ENCODE measurements around the gene RBM10.

DNA sequence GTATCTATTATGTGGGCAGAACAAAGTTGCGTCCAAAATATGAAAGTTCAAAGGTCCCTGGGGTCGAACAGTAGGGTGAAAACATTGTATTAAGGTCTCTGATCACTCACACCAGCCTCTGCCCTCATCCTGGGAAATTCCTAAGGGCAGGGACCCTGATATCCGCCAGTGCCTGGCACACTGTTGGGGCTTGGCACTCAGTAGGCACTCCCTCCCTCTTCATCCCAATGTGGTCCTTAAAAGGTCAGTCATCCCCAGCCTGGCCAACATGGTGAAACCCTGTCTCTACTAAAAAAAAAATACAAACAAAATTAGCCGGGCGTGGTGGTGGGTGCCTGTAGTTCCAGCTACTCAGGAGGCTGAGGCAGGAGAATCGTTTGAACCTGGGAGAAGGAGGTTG, 6.8 kb upstream of the RBM10 start:
- TF ChIP-seq POLR2AphosphoS5 (IDR thresholded peaks at IDR 0.05; ENCODE audit: low read depth, low read length) = no peak
- TF ChIP-seq, protein P1, sequence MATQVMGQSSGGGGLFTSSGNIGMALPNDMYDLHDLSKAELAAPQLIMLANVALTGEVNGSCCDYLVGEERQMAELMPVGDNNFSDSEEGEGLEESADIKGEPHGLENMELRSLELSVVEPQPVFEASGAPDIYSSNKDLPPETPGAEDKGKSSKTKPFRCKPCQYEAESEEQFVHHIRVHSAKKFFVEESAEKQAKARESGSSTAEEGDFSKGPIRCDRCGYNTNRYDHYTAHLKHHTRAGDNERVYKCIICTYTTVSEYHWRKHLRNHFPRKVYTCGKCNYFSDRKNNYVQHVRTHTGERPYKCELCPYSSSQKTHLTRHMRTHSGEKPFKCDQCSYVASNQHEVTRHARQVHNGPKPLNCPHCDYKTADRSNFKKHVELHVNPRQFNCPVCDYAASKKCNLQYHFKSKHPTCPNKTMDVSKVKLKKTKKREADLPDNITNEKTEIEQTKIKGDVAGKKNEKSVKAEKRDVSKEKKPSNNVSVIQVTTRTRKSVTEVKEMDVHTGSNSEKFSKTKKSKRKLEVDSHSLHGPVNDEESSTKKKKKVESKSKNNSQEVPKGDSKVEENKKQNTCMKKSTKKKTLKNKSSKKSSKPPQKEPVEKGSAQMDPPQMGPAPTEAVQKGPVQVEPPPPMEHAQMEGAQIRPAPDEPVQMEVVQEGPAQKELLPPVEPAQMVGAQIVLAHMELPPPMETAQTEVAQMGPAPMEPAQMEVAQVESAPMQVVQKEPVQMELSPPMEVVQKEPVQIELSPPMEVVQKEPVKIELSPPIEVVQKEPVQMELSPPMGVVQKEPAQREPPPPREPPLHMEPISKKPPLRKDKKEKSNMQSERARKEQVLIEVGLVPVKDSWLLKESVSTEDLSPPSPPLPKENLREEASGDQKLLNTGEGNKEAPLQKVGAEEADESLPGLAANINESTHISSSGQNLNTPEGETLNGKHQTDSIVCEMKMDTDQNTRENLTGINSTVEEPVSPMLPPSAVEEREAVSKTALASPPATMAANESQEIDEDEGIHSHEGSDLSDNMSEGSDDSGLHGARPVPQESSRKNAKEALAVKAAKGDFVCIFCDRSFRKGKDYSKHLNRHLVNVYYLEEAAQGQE (IDR thresholded peaks at IDR 0.05; ENCODE audit: insufficient read depth in 1 of 2, low read depth in 2 of 2, low read length in 2 of 2) = no peak
- no peak for TF ChIP-seq SIN3A (IDR thresholded peaks at IDR 0.05; ENCODE audit: borderline replicate concordance, insufficient read depth, low read length)

All from PFSK-1 (cell line).